H1 (cell line): ENCODE measurements around the gene NOL4L. TPM values are rescaled to one million over a fixed set of nuclear protein-coding genes. Genes with fewer than 3 reads are reported as not detected.

Source experiments
- KDM1A ChIP-seq: fragments of 200-600, 300-600 bp; sonication (generic); IDR thresholded peaks from 2 replicates; pipeline ENCODE4 v1.7.1; 2016; ENCODE audit warnings: mild to moderate bottlenecking, low read length, borderline replicate concordance
- SIRT6 ChIP-seq: IDR thresholded peaks from one replicate; pipeline ENCODE4 v1.7.1; 2012; ENCODE audit warnings: low read length, inconsistent platforms
- TAF7 ChIP-seq: optimal IDR thresholded peaks from 2 replicates; pipeline ENCODE3; 2011; ENCODE audit warnings: low read depth, mild to moderate bottlenecking, inconsistent platforms, low read length, moderate library complexity, borderline replicate concordance
- polyA plus RNA-seq, 7 experiments: library from polyadenylated mRNA; depleted of rRNA in 3 of 7; stranded (reverse) in 5 of 7; unstranded in 2 of 7; fragments of >200 nt in 5 of 7; fragments of 200-250 nt in 2 of 7; gene quantifications; 1 replicate in 5 of 7; 2 replicates in 1 of 7; 4 replicates in 1 of 7; pipeline versions ENCODE4 v1.2.1 to v1.2.3, GENCODE V29; 2011 to 2013; ENCODE audit warnings: missing spikeins in 2 of 7, mixed read lengths in 2 of 7
- total RNA-seq: library from RNA; stranded (reverse); fragmentation: NEBNext Ultra II Directional; extraction: Animal tissue kit (Norgen Biotek cat#: 25700); gene quantifications from 2 replicates; pipeline ENCODE4 v1.2.1, GENCODE V29; 2021
- TF ChIP-seq, protein P1 (sequence below), 3 experiments: IDR thresholded peaks; 1 replicate in 2 of 3; 2 replicates in 1 of 3; pipeline versions ENCODE4 v1.5.1 to v1.6.1; 2011; ENCODE audit warnings: low read length in 3 of 3, mild to moderate bottlenecking in 3 of 3, inconsistent platforms in 2 of 3, low read depth in 1 of 3, moderate library complexity in 1 of 3; ENCODE audit not compliant: insufficient read depth in 1 of 3; ENCODE audit errors: control extremely low read depth in 1 of 3

The NOL4L gene
- total and polyA plus RNA-seq, 2 of the 8 experiments (the other 6 are each of a cell fraction or from before 2014, with no cell fraction given), result 15.3 to 23.7 TPM

GRCh38 chr20:32524829-32525501 lies 60.2 kb downstream of the NOL4L start (continued):
- TF ChIP-seq, protein P1, sequence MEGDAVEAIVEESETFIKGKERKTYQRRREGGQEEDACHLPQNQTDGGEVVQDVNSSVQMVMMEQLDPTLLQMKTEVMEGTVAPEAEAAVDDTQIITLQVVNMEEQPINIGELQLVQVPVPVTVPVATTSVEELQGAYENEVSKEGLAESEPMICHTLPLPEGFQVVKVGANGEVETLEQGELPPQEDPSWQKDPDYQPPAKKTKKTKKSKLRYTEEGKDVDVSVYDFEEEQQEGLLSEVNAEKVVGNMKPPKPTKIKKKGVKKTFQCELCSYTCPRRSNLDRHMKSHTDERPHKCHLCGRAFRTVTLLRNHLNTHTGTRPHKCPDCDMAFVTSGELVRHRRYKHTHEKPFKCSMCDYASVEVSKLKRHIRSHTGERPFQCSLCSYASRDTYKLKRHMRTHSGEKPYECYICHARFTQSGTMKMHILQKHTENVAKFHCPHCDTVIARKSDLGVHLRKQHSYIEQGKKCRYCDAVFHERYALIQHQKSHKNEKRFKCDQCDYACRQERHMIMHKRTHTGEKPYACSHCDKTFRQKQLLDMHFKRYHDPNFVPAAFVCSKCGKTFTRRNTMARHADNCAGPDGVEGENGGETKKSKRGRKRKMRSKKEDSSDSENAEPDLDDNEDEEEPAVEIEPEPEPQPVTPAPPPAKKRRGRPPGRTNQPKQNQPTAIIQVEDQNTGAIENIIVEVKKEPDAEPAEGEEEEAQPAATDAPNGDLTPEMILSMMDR (IDR thresholded peaks at IDR 0.05; ENCODE audit: control extremely low read depth in 1 of 3, insufficient read depth in 1 of 3, low read depth in 1 of 3, low read length in 3 of 3), result no peak
- no peak for TF ChIP-seq SIRT6
- no peak for TF ChIP-seq KDM1A
- no peak for TF ChIP-seq TAF7
- TF ChIP-seq, all 59 proteins: peak for 0
